IPS-18a (cell line): ENCODE data around the gene MYRF.
A peak's percentile ranks its signal among the peaks of the same experiment; 100 is the strongest.

Source experiments
- H3K27ac ChIP-seq: one replicate; pipeline ENCODE4 v1.5.1; 2013; ENCODE audit warnings: low read length
- H3K27me3 ChIP-seq: one replicate; pipeline ENCODE4 v1.6.1; 2013; ENCODE audit warnings: mild to moderate bottlenecking, low read length; ENCODE audit not compliant: control insufficient read depth, insufficient read depth
- H3K36me3 ChIP-seq: one replicate; pipeline ENCODE4 v1.6.1; 2013; ENCODE audit warnings: low read depth, low read length; ENCODE audit not compliant: control insufficient read depth
- H3K4me1 ChIP-seq: one replicate; pipeline ENCODE4 v1.6.1; 2013; ENCODE audit warnings: low read depth, low read length; ENCODE audit not compliant: control insufficient read depth
- H3K4me3 ChIP-seq: one replicate; pipeline ENCODE4 v1.5.1; 2013; ENCODE audit warnings: low read length
- H3K9ac ChIP-seq: one replicate; pipeline ENCODE4 v1.6.1; 2013; ENCODE audit warnings: mild to moderate bottlenecking, low read length, moderate library complexity
- H3K9me3 ChIP-seq: one replicate; pipeline ENCODE4 v1.6.1; 2013; ENCODE audit warnings: low read depth, low read length; ENCODE audit not compliant: control insufficient read depth

The MYRF gene

DNA sequence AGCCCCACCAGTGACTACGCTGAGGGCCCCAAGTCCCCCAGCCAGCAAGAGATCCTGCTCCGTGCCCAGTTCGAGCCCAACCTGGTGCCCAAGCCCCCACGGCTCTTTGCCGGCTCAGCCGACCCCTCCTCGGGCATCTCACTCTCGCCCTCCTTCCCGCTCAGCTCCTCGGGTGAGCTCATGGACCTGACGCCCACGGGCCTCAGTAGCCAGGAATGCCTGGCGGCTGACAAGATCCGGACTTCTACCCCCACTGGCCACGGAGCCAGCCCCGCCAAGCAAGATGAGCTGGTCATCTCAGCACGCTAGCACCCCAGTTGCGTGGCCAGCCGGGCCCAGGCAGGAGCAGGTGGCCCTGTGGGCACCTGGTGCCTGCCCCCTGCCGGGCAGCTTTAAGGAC, 8.3 kb upstream of the MYRF start:
- Histone ChIP-seq H3K27me3 (peaks cover 6% of the 10 kb centered on the region), H3K27ac (no peak overlapping the region), H3K4me1 (peaks cover 6% of the 10 kb centered on the region), H3K9me3 (no peaks in the 10 kb centered on the region), H3K9ac (no peak overlapping the region), H3K36me3 (peaks cover 3% of the 10 kb centered on the region), H3K4me3 (no peak overlapping the region)

DNA sequence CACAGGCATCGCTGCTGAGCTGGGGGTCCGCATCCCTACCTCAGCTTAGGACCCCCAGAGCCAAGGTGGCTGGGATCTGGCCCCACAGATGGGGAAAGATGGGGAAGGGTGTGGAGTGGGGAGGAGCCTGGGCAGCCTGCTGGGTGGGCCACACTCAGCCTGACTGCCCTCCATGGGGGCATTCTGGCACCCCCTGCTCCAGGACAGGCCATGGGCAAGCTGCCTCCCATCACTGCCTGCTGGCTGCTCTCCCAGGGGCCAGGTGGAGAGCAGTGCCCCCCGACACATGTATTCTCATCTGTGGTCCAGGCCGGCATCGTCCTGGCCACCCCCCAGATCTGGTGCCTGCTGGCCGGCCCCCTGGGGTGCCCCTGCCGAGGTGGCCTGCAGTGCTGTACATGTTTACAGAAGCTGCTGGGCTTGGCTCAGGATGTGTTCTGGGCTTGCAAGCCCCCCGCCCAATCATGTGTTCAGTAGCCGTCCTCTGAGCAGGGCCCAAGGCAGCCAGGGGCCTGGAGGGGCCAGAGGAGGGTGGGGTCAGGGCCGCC, 7.8 kb upstream of the MYRF start:
- Histone ChIP-seq H3K36me3 (peaks cover 3% of the 10 kb centered on the region), H3K9me3 (no peaks in the 10 kb centered on the region), H3K27ac (no peak overlapping the region), H3K4me3 (no peak overlapping the region), H3K27me3 (peaks cover 8% of the 10 kb centered on the region), H3K9ac (no peak overlapping the region), H3K4me1 (peaks cover 10% of the 10 kb centered on the region)

DNA sequence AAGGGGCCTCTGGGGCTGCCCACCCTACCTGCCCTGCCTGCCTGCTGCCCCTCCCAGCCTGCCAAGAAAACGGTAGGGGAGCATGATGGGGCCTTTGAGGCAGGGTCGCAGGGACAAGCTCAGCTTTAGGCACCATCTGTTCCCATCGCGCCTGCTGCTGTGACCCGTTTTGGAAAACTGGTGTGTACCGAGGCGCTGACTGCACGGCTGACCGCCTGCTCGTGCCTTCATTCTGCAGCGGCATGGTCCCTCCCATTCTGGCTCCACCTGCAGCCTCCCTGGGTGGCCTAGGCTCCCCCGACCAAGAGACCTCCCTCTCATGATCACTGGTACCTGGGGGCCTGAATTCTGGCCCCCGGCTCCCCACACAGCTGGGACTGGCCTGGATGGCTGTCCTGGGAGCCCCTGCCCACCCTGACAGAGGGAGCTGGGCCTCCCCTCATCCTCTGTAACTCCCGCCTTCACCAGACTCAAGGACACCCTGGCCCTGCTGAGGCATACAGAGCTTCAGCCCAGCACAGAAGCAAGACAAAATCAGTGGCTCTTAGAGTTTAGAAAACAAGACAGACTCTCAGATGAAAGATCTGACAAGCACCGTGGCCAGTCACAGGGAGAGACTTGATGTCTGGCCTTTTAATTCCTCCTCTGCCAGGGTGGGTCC, 6.5 kb upstream of the MYRF start:
- H3K4me3 ChIP-seq, result no peak overlapping the region
- H3K27me3 ChIP-seq, result peaks cover 11% of the 10 kb centered on the region
- H3K9ac ChIP-seq, result no peak overlapping the region
- peaks cover 16% of the 10 kb centered on the region for H3K4me1 ChIP-seq
- H3K9me3 ChIP-seq, result no peaks in the 10 kb centered on the region
- H3K27ac ChIP-seq, result no peak overlapping the region
- peaks cover 3% of the 10 kb centered on the region for H3K36me3 ChIP-seq

- Histone ChIP-seq H3K4me1 (peaks cover 16% of the 10 kb centered on the region), H3K27me3 (peaks cover 18% of the 10 kb centered on the region), H3K4me3 (no peak overlapping the region), H3K9me3 (no peaks in the 10 kb centered on the region), H3K9ac (no peak overlapping the region), H3K27ac (no peak overlapping the region), H3K36me3 (peaks cover 3% of the 10 kb centered on the region)
Observed at GRCh38 chr11:61746442-61747191, 5.8 kb upstream of the MYRF start.

DNA sequence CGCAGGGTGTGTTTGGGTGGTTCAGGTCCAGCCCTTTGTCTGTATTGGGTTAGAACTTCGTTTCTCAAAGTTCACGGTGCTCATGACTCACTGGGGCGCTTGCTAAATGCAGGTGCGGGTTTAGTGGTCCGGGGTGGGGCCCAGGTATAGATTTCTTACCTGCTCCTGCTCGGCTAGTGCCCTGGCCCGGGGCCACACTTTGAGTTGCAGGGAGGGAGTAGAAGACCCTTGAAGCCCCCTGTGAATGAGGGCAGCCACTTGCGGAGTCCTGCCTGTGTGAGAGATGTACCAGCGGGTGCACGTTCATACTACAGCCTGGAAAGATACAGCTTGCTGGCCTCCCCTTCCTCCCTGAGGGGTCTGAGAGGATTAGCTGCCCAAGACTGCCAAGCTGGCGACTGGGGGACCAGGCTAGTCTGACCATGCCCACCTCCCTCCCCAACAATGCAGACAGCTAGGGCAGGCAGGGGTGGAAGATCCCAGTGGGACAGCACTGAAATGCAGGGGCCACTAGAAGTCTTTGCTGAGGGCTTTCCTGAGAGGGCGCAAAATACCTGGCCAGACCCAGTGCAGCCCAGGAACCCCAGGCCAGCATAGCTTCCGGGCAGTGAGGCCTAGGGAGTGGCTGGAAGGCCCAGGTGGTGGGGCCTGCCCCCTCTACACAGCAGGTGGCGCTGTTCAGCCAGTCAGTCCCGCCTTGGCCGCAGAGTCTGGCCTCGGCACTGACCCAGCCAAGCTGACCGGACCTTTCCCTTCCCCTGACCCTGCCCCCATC, 5.1 kb upstream of the MYRF start:
- Histone ChIP-seq H3K4me1 (peaks cover 16% of the 10 kb centered on the region), H3K36me3 (no peaks in the 10 kb centered on the region), H3K9ac (no peak overlapping the region), H3K9me3 (no peaks in the 10 kb centered on the region), H3K4me3 (no peak overlapping the region), H3K27me3 (peaks cover 23% of the 10 kb centered on the region), H3K27ac (no peak overlapping the region)

DNA sequence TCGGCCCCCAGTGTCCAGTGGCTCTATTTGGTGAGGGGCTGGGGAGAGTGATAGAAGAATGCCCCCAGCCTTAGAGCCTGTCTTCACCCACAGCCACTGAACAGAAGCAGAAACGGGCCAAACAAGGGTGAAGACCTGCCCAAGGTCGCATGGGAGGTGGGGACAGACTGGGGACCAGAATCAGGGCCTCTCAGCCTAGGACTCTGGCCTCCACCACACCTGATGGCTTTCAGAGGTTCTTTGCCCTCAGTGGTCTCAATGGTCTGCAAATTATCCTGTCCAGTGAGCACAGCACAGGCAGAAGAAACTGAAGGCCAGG, 4.5 kb upstream of the MYRF start:
- peaks cover 26% of the 10 kb centered on the region for H3K27me3 ChIP-seq
- no peak overlapping the region for H3K4me3 ChIP-seq
- peaks cover 16% of the 10 kb centered on the region for H3K4me1 ChIP-seq
- H3K9ac ChIP-seq, result no peak overlapping the region
- H3K9me3 ChIP-seq, result no peaks in the 10 kb centered on the region
- no peak overlapping the region for H3K27ac ChIP-seq
- H3K36me3 ChIP-seq, result no peaks in the 10 kb centered on the region

DNA sequence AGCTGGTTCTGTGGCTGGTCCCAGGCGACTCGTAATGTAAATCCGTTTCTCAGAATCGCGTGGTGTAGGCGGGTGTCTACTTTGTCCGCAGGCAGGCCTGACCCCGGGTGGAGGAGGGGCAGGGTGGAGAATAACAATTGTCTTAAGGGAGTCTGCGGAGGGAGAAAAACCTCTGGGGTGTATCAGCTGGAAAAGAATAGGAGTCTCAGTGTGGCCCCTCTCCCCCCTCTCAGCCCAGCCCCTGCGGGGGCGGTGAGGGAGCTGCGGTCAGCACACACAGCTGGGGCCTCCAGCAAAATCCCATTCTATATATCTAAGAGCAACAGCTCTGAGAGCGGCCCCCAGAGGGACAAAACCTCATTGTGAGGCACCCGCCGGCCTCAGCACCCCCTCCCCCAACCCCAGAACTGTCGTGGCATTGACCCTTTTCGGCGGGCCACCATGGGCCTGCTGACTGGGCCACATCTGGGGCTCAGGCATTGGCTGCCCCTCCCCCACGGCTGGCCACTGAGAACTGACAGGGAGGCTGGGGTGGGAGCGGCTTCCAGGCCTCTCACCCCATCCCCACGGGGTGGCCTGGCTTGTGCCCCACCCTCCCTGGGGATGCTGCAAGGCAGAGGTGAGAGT, 2.7 kb upstream of the MYRF start:
- no peak overlapping the region for H3K27ac ChIP-seq
- H3K4me1 ChIP-seq, result peaks cover 19% of the 10 kb centered on the region
- peak overlapping the region; percentile 15 for H3K4me3 ChIP-seq
- H3K36me3 ChIP-seq, result no peaks in the 10 kb centered on the region
- no peak overlapping the region for H3K9ac ChIP-seq
- H3K9me3 ChIP-seq, result no peaks in the 10 kb centered on the region
- H3K27me3 ChIP-seq, result peaks cover 39% of the 10 kb centered on the region

DNA sequence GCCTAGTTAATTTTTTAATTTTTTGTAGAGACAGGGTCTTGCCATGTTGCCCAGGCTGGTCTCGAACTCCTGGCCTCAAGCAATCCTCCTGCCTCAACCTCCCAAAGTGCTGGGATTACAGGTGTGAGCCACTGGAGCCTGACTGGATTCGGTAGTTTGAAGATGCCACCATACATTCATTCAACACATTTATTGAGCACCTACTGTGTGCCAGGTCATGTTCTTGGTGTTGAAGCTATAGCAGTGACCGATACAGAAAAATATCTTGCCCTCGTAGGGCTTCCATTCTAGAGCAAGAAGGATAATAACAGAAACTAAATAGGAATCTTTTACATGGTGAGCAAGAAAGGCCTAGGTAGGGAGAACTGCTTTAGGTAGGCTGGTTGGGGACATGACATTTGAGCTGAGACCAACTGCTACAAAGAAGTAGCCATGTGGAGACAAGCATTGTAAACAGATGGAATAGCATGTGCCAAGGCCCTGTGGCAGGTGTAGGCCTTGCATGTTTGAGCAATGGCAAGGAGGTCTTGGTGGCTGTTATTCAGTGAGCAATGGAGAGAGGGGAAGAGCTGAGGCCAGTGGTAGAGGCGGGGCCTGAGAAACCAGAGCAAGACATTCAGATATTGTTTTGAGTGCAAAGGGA, 1.7 kb upstream of the MYRF start:
- peaks cover 39% of the 10 kb centered on the region for H3K27me3 ChIP-seq
- H3K36me3 ChIP-seq, result no peaks in the 10 kb centered on the region
- H3K9me3 ChIP-seq, result no peaks in the 10 kb centered on the region
- H3K4me1 ChIP-seq, result peaks cover 19% of the 10 kb centered on the region
- H3K4me3 ChIP-seq, result no peak overlapping the region
- no peak overlapping the region for H3K27ac ChIP-seq
- no peak overlapping the region for H3K9ac ChIP-seq

- Histone ChIP-seq H3K36me3 (no peaks in the 10 kb centered on the region), H3K27ac (no peak overlapping the region), H3K9me3 (no peaks in the 10 kb centered on the region), H3K27me3 (peaks cover 39% of the 10 kb centered on the region), H3K4me1 (peaks cover 24% of the 10 kb centered on the region), H3K9ac (no peak overlapping the region), H3K4me3 (no peak overlapping the region)
Observed at GRCh38 chr11:61751384-61751783, 1.1 kb upstream of the MYRF start.

DNA sequence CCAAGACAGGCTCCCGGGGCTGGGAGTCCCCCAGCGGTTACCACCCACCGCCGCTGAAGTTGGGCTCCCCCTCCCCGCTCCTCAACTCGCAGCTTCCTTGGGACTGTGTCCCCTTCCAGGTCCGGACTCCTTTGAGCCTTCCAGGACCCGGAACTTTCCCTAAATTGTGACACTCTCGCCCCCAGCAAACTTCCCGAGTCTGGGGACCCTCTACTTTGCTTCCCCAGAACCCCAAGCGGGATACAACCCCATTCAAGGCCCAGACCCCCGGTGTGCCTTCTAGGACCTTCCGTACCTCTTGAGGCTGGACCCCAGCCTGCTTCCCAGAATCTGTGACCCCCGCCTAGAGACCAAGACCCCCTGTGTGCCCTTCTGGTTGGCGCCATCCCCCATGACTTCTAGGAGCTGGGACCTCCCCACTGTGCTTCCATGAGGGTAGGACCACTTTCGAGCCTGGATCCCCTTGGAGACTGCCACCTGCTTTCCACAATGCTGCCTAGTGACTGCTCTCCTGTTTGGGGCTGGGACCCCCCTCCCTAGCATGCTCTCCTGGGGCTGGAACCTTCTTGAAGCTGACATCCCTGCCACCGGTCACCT, 587 bp downstream of the MYRF start:
- Histone ChIP-seq H3K4me1 (peaks cover 25% of the 10 kb centered on the region), H3K27ac (no peak overlapping the region), H3K9me3 (no peaks in the 10 kb centered on the region), H3K9ac (peak overlapping the region; percentile 3), H3K36me3 (no peaks in the 10 kb centered on the region), H3K27me3 (peaks cover 39% of the 10 kb centered on the region), H3K4me3 (peak overlapping the region; percentile 62)
